AG09319 (cell line): ENCODE results near the gene SRRM4.

Experiments used
- DNase-seq: peaks from one replicate; pipeline ENCODE4 v3.0.0-alpha.2; 2010; ENCODE audit warnings: low read depth; ENCODE audit errors: extremely low read depth
- TF ChIP-seq, protein P1 (sequence below): IDR thresholded peaks from 2 replicates; pipeline ENCODE4 v1.5.1; 2011; ENCODE audit warnings: low read depth, mild to moderate bottlenecking, inconsistent platforms, low read length, moderate library complexity

The SRRM4 gene

DNA sequence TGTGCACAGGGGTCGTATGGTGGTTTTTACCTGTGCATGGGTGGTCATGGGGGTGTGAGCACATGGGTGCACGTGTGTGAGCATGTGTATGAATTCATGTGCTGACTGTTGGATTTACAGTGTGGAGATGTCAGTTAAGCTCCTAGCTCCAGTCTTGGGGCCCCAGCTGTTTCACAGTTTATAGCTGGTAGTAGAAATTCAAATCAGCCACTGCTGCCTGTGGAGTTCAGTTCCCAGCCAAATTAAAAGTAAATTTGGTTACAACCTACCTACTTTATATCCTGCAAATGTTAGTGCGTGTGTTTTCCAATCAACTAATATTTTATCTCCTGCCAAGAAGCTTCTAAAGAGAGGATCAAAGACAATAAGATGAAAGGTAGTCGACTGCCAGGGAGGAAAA, 141.4 kb downstream of the SRRM4 start:
- TF ChIP-seq, protein P1, sequence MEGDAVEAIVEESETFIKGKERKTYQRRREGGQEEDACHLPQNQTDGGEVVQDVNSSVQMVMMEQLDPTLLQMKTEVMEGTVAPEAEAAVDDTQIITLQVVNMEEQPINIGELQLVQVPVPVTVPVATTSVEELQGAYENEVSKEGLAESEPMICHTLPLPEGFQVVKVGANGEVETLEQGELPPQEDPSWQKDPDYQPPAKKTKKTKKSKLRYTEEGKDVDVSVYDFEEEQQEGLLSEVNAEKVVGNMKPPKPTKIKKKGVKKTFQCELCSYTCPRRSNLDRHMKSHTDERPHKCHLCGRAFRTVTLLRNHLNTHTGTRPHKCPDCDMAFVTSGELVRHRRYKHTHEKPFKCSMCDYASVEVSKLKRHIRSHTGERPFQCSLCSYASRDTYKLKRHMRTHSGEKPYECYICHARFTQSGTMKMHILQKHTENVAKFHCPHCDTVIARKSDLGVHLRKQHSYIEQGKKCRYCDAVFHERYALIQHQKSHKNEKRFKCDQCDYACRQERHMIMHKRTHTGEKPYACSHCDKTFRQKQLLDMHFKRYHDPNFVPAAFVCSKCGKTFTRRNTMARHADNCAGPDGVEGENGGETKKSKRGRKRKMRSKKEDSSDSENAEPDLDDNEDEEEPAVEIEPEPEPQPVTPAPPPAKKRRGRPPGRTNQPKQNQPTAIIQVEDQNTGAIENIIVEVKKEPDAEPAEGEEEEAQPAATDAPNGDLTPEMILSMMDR: no peak
- no peak for DNase-seq

DNA sequence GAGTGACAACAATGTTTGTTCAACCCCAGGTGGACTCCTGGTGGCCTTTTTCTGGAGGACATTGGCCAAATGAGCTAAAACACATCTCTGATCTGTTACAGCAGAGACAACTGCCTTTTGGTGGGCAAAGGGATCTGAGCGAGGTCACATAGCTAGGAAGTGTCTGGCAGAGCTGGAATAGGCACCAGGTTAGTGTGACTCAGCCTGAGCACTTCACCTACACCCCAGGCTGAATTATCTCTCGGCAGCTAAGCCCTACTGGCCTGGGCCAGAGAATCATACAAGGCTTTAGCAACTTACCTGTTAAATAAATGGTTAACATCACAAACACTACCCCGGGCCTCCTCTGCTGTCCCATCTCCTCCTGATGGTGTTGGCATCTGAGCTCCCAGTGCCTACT, 147.2 kb downstream of the SRRM4 start:
- DNase-seq: no peak
- TF ChIP-seq, protein P1: no peak

DNA sequence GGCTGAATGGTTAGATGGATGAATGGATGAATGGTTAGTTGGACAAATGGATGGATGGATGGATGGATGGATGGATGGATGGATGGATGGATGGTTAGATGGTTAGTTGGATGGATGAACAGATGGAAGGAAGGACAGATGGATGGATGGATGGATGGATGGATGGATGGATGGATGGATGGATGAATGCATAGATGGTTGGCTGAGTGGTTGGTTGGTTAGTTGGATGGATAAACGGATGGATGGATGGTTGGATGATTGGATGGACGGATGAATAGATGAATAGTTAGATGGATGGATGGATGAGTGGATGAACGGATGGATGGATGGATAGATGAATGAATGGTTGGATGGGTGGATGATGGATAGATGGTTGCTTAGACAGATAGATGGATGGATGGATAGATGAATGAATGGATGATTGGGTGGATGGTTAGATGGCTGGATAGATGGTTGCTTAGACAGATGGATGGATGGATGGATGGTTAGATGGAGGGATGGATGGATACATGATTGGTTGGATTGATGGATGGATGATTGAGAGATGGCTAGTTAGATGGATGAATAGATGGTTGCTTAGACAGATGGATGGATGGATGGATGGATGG, 148.6 kb downstream of the SRRM4 start:
- DNase-seq: no peak
- TF ChIP-seq, protein P1: no peak

DNA sequence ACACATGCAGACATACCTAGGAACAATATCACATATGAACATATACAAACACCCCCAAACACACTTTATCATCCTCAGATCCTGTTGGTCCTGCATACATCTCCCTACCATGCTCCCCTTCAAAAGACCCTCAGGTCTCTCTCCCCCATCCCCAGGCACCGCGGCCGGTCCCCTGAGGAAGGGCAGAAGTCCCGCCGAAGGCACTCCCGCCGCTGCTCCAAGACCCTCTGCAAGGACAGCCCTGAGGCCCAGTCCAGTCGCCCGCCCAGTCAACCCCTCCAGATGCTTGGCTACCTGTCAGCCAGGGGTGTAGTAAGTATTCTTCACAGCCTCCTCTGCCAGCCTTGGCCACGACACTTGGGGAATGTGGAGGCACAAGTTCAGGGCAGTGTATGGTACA, 149.2 kb downstream of the SRRM4 start:
- TF ChIP-seq, protein P1: no peak

DNA sequence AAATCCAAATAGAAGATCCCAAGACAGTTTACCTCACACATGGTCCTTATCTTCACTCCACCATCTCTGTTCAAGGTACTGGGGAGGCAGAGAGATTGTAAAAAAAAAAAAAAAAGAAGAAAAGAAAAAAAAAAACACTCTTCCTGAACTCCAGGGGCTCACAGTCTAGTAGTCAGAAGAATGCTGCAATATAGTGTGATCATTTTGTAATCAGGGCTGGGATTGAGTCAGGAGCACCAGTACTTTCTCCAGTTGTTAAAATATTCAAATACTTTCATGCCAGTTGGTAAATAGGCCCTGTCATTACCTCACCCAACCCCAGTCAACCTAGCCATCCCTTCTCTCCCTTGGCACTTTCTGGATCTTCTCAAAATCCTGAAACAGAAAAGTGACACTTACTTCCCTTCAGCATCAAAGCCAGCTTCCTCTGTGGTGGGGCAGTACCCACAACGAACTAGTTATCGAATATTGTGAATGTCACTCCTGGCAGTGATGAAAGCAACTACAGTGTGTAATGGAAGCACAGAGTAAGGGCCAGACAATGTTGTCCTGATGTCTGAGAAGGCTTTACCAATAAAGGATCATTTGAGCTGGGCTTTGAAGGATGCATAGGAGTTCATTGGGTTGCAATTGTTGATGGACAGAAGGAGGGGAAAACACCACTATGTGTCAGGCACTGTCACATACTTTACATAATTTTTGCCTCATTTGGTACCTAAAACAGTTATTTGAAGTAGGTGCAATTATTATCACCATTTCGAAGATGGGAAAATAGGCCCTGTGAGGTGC, 153.1 kb downstream of the SRRM4 start:
- no peak for DNase-seq
- TF ChIP-seq, protein P1: no peak

More for the DNA sequence above, 149.2 kb downstream of the SRRM4 start:
- DNase-seq: no peak

DNA sequence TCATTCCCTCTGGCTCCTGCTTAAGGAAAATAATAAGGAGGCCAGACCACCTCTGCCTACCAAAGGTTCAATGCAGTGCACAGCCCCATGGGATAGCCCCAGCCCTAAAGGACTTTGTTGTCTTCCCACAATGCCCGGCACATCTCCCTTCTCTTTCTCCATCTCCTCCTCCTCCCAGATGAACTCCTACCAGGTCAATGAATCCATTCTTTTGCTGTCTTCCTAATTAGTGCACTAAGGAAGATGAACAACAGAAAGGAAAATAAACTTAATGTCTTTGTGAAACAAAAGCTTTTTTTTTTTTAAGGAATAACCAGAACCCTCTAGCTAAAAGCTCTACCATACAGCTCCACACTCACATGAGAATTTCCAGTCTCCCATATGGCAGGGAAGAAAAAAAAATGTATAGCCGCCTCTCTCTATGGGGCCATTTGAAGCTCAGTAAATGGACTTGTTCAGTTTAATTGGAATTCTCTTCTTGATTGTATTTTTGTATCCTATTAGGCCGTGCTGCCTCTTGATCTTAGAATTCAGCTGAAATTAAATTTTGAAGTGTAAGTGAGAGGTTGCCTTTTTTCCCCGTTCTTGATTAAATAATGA, 155.6 kb downstream of the SRRM4 start:
- no peak for DNase-seq

More for the DNA sequence above, 155.6 kb downstream of the SRRM4 start:
- TF ChIP-seq, protein P1: no peak
